Fibroblast of skin of left biceps (primary cell): ENCODE measurements around the gene CRYBG1.
"Not testable (repeated sequence)": the region's sequence is repeated elsewhere in the genome, so short reads cannot be mapped to it uniquely, and the experiment has no call there.

Experiments
- DNase-seq, 2 experiments: peaks; one replicate each; pipeline ENCODE4 v3.0.0-alpha.2; 2013; ENCODE audit warnings: low read depth in 2 of 2

CRYBG1 gene

GRCh38 chr6:106527979-106528378 is 167.5 kb downstream of the CRYBG1 start:
- DNase-seq, result peak; percentile 91 to 94

GRCh38 chr6:106528521-106528920 is 168.0 kb downstream of the CRYBG1 start:
- no peak for DNase-seq

- DNase-seq, result no peak
Observed at GRCh38 chr6:106529438-106529837, 168.9 kb downstream of the CRYBG1 start.

GRCh38 chr6:106530026-106530425 is 169.5 kb downstream of the CRYBG1 start:
- DNase-seq, result no peak

GRCh38 chr6:106530502-106530901 is 170.0 kb downstream of the CRYBG1 start:
- DNase-seq, result peak; percentile 90 to 91

- no peak for DNase-seq
Observed at GRCh38 chr6:106533054-106533453, 172.5 kb downstream of the CRYBG1 start.

- no peak for DNase-seq
Observed at GRCh38 chr6:106534004-106534403, 173.5 kb downstream of the CRYBG1 start.

GRCh38 chr6:106534564-106534982 is 174.1 kb downstream of the CRYBG1 start:
- DNase-seq, result no peak

- DNase-seq, result no peak
Observed at GRCh38 chr6:106535012-106535411, 174.5 kb downstream of the CRYBG1 start.

- no peak for DNase-seq
Observed at GRCh38 chr6:106536357-106536756, 175.8 kb downstream of the CRYBG1 start.

GRCh38 chr6:106536851-106537250 is 176.3 kb downstream of the CRYBG1 start:
- no peak for DNase-seq

- DNase-seq, result no peak
Observed at GRCh38 chr6:106537662-106538061, 177.1 kb downstream of the CRYBG1 start.

GRCh38 chr6:106538145-106538544 is 177.6 kb downstream of the CRYBG1 start:
- DNase-seq, result no peak

- no peak for DNase-seq
Observed at GRCh38 chr6:106539936-106540335, 179.4 kb downstream of the CRYBG1 start.

- DNase-seq, result no peak
Observed at GRCh38 chr6:106540432-106540831, 179.9 kb downstream of the CRYBG1 start.

GRCh38 chr6:106540907-106541306 is 180.4 kb downstream of the CRYBG1 start:
- no peak for DNase-seq

GRCh38 chr6:106546261-106546690 is 185.8 kb downstream of the CRYBG1 start:
- no peak for DNase-seq

- no peak for DNase-seq
Observed at GRCh38 chr6:106546691-106547414, 186.3 kb downstream of the CRYBG1 start.

GRCh38 chr6:106547601-106548453 is 187.3 kb downstream of the CRYBG1 start:
- DNase-seq, result peak; percentile 64 to 70

GRCh38 chr6:106548926-106549455 is 188.5 kb downstream of the CRYBG1 start:
- not testable (repeated sequence) for DNase-seq

- DNase-seq, result no peak
Observed at GRCh38 chr6:106549521-106549920, 189.0 kb downstream of the CRYBG1 start.

GRCh38 chr6:106551155-106551554 is 190.6 kb downstream of the CRYBG1 start:
- DNase-seq, result no peak

- DNase-seq, result no peak
Observed at GRCh38 chr6:106553440-106553839, 192.9 kb downstream of the CRYBG1 start.
